ENCODE measurements around the gene ACADS. TPM values are rescaled to one million over a fixed set of nuclear protein-coding genes. Genes with fewer than 3 reads are reported as not detected.

Gene ACADS
- total RNA-seq, 1 experiment from 2014 or later = 3.4 TPM

DNA sequence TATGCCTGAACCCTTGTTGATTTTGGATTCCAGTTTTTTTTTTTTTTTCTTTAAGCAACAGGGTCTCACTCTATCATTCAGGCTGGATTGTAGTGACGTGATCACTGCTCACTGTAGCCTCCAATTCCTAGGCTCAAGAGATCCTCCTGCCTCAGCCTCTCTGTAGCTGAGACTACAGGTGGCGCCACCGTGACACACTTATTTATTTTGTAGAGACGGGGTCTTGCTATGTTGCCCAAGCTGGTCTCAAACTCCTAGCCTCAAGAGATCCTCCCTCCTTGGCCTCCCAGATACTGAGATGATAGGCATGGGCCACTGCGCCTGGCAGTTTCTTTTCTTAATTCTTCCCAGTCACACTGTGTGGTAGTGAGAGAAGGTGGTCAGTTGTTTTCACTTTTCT is 25.2 kb downstream of the ACADS start:
- no peaks in the 10 kb centered on the region for H3K4me1 ChIP-seq (ENCODE audit: insufficient read depth, low read length, poor library complexity, severe bottlenecking)
- ChIA-PET CTCF (interaction anchor here (1.1 kb wide), 1 partner anchor 221 kb away, joined by 3 read pairs; no protein-coding TSS in a partner anchor), POLR2A (ENCODE audit: low non-redundant PET) (no interaction called here)
- no peaks in the 10 kb centered on the region for H3K9me3 ChIP-seq (ENCODE audit: low read depth, low read length, poor library complexity, severe bottlenecking)
- H3K36me3 ChIP-seq (ENCODE audit: insufficient read depth, low read length, poor library complexity, severe bottlenecking) = no peaks in the 10 kb centered on the region
- DNase-seq (ENCODE audit: low spot score) = no peak
- no TSS peak for BruUV-seq (replicated peaks)
- no peak overlapping the region for H3K27ac ChIP-seq (ENCODE audit: low read depth, low read length, poor library complexity, severe bottlenecking)
- no peak for TF ChIP-seq EZH2 (IDR thresholded peaks at IDR 0.05; ENCODE audit: borderline replicate concordance, low read depth, low read length, poor library complexity, severe bottlenecking)
- TF ChIP-seq, protein P1, sequence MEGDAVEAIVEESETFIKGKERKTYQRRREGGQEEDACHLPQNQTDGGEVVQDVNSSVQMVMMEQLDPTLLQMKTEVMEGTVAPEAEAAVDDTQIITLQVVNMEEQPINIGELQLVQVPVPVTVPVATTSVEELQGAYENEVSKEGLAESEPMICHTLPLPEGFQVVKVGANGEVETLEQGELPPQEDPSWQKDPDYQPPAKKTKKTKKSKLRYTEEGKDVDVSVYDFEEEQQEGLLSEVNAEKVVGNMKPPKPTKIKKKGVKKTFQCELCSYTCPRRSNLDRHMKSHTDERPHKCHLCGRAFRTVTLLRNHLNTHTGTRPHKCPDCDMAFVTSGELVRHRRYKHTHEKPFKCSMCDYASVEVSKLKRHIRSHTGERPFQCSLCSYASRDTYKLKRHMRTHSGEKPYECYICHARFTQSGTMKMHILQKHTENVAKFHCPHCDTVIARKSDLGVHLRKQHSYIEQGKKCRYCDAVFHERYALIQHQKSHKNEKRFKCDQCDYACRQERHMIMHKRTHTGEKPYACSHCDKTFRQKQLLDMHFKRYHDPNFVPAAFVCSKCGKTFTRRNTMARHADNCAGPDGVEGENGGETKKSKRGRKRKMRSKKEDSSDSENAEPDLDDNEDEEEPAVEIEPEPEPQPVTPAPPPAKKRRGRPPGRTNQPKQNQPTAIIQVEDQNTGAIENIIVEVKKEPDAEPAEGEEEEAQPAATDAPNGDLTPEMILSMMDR (conservative IDR thresholded peaks at IDR 0.05; ENCODE audit: low read depth, low read length) = peak; percentile 33; the same call in 1 of the 2 replicates
- H3K27me3 ChIP-seq (replicated peaks; ENCODE audit: insufficient read depth, low read depth, low read length, poor library complexity) = no peaks in the 10 kb centered on the region
- intact Hi-C loops (cut with micrococcal nuclease; ENCODE audit: unreplicated experiment) = no loop called here
- no peak overlapping the region for H3K4me3 ChIP-seq (ENCODE audit: low read depth, low read length, poor library complexity, severe bottlenecking)

DNA sequence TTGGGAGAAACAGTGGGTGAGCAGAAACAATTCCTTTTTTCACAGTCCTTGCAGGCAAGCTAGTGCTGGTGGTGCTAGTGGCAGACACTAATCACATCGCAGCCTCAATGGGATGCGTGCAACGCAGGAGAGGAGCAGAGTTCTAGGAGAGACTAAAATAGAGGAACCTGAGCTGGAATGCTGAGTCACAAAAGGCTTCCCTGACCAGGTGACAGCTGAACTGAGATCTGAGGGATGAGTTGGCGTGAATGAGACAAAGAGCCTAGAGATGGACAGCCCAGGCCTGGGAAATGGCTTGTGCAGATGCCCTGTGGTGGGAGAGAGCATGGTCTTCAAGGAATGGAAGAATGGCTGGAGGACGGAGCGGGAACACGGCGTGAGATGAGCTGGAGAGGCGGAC is 25.8 kb downstream of the ACADS start:
- TF ChIP-seq, protein P1 (conservative IDR thresholded peaks at IDR 0.05; ENCODE audit: low read depth, low read length) = no peak
- TF ChIP-seq EZH2 (IDR thresholded peaks at IDR 0.05; ENCODE audit: borderline replicate concordance, low read depth, low read length, poor library complexity, severe bottlenecking) = no peak
- DNase-seq (ENCODE audit: low spot score) = no peak

DNA sequence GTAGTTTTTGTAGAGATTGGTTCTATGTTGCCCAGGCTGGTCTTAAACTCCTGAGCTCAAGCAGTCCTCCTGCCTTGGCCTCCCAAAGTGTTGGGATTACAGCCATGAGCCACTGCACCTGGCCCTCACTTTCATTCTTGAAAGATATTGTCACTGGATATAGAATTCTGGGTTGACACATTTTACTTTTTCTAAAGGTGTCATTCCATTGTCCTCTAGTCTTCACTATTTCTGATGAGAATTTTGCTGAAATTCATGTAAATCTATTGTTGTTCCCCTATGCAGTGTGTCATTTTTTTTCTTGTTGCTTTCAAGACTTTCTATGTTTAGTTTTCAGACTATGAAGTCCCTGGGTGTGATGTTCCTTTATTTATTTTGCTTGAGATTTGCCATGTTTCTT is 29.2 kb downstream of the ACADS start:
- Histone ChIP-seq H3K36me3 (ENCODE audit: insufficient read depth, low read length, poor library complexity, severe bottlenecking) (no peaks in the 10 kb centered on the region), H3K4me1 (ENCODE audit: insufficient read depth, low read length, poor library complexity, severe bottlenecking) (no peaks in the 10 kb centered on the region), H3K27ac (ENCODE audit: low read depth, low read length, poor library complexity, severe bottlenecking) (no peak overlapping the region), H3K27me3 (replicated peaks; ENCODE audit: insufficient read depth, low read depth, low read length, poor library complexity) (no peaks in the 10 kb centered on the region), H3K4me3 (ENCODE audit: low read depth, low read length, poor library complexity, severe bottlenecking) (no peak overlapping the region), H3K9me3 (ENCODE audit: low read depth, low read length, poor library complexity, severe bottlenecking) (no peaks in the 10 kb centered on the region)
- intact Hi-C loops (cut with micrococcal nuclease; ENCODE audit: unreplicated experiment) = no loop called here
- ChIA-PET POLR2A (ENCODE audit: low non-redundant PET) (no interaction called here), CTCF (no interaction called here)
- DNase-seq (ENCODE audit: low spot score) = no peak
- TF ChIP-seq EZH2 (IDR thresholded peaks at IDR 0.05; ENCODE audit: borderline replicate concordance, low read depth, low read length, poor library complexity, severe bottlenecking) = no peak
- TF ChIP-seq, protein P1 (conservative IDR thresholded peaks at IDR 0.05; ENCODE audit: low read depth, low read length) = no peak
- BruUV-seq (replicated peaks) = no TSS peak

More for the DNA sequence above, 25.8 kb downstream of the ACADS start:
- no peaks in the 10 kb centered on the region for H3K27me3 ChIP-seq (replicated peaks; ENCODE audit: insufficient read depth, low read depth, low read length, poor library complexity)
- H3K4me3 ChIP-seq (ENCODE audit: low read depth, low read length, poor library complexity, severe bottlenecking) = no peak overlapping the region
- ChIA-PET POLR2A (ENCODE audit: low non-redundant PET) (no interaction called here), CTCF (interaction anchor here (0.6 to 1.1 kb wide), 2 partner anchors 94 to 221 kb away, joined by 3 to 10 read pairs; no protein-coding TSS in a partner anchor)
- H3K4me1 ChIP-seq (ENCODE audit: insufficient read depth, low read length, poor library complexity, severe bottlenecking) = no peaks in the 10 kb centered on the region
- no TSS peak for BruUV-seq (replicated peaks)
- H3K27ac ChIP-seq (ENCODE audit: low read depth, low read length, poor library complexity, severe bottlenecking) = no peak overlapping the region
- H3K9me3 ChIP-seq (ENCODE audit: low read depth, low read length, poor library complexity, severe bottlenecking) = no peaks in the 10 kb centered on the region
- intact Hi-C loops (cut with micrococcal nuclease; ENCODE audit: unreplicated experiment) = no loop called here
- no peaks in the 10 kb centered on the region for H3K36me3 ChIP-seq (ENCODE audit: insufficient read depth, low read length, poor library complexity, severe bottlenecking)
